GM18873 (cell line): Measurements from ENCODE around the gene BMPR1A.

Source experiments
- ATAC-seq: cut with Tn5 transposase; IDR thresholded peaks from one replicate; pipeline ENCODE4 v1.9.1; 2021; ENCODE audit warnings: mild to moderate bottlenecking, moderate library complexity, moderate number of reproducible peaks; ENCODE audit not compliant: unreplicated experiment, low FRiP score

BMPR1A gene

GRCh38 chr10:86758189-86759072 lies 2.0 kb downstream of the BMPR1A start:
- ATAC-seq: no peak

GRCh38 chr10:86759073-86759672 lies 2.8 kb downstream of the BMPR1A start:
- no peak for ATAC-seq

- no peak for ATAC-seq
Observed at GRCh38 chr10:86763404-86763803, 7.0 kb downstream of the BMPR1A start.

- no peak for ATAC-seq
Observed at GRCh38 chr10:86765548-86765947, 9.1 kb downstream of the BMPR1A start.

GRCh38 chr10:86768412-86769062 lies 12.1 kb downstream of the BMPR1A start:
- ATAC-seq: no peak

GRCh38 chr10:86769991-86770390 lies 13.6 kb downstream of the BMPR1A start:
- no peak for ATAC-seq

- no peak for ATAC-seq
Observed at GRCh38 chr10:86770412-86770960, 14.1 kb downstream of the BMPR1A start.

GRCh38 chr10:86773498-86773897 lies 17.1 kb downstream of the BMPR1A start:
- no peak for ATAC-seq

GRCh38 chr10:86775056-86775869 lies 18.8 kb downstream of the BMPR1A start:
- no peak for ATAC-seq

- no peak for ATAC-seq
Observed at GRCh38 chr10:86775870-86776180, 19.4 kb downstream of the BMPR1A start.

GRCh38 chr10:86779220-86780017 lies 23.0 kb downstream of the BMPR1A start:
- ATAC-seq: no peak

- ATAC-seq: no peak
Observed at GRCh38 chr10:86782701-86783418, 26.4 kb downstream of the BMPR1A start.

- ATAC-seq: no peak
Observed at GRCh38 chr10:86785037-86785436, 28.6 kb downstream of the BMPR1A start.

- ATAC-seq: no peak
Observed at GRCh38 chr10:86785968-86786367, 29.5 kb downstream of the BMPR1A start.

- no peak for ATAC-seq
Observed at GRCh38 chr10:86786368-86786767, 29.9 kb downstream of the BMPR1A start.

GRCh38 chr10:86790394-86790793 lies 34.0 kb downstream of the BMPR1A start:
- ATAC-seq: no peak

GRCh38 chr10:86792461-86793167 lies 36.2 kb downstream of the BMPR1A start:
- ATAC-seq: no peak

GRCh38 chr10:86793696-86794095 lies 37.3 kb downstream of the BMPR1A start:
- no peak for ATAC-seq
